Effector memory CD8-positive, alpha-beta T cell (primary cell): ENCODE results near the gene GFI1B.

Source experiments
- ATAC-seq: fragments of 150-1000 bp; cut with Tn5 transposase; replicated peaks from 2 replicates; pipeline ENCODE4 v1.10.0; 2021; ENCODE audit warnings: mild to moderate bottlenecking, moderate library complexity
- DNase-seq, 3 experiments: peaks; one replicate each; pipeline ENCODE4 v3.0.0; 2021
- H3K27ac Mint-ChIP-seq, 2 donors: one replicate each; pipeline ENCODE4 v1.8.0; 2022; ENCODE audit warnings: mild to moderate bottlenecking in 2 of 2, mixed read lengths in 2 of 2, moderate library complexity in 2 of 2
- H3K27me3 Mint-ChIP-seq, 2 donors: one replicate each; pipeline ENCODE4 v1.8.0; 2022; ENCODE audit warnings: mixed read lengths in 2 of 2
- H3K36me3 Mint-ChIP-seq: one replicate; pipeline ENCODE4 v1.8.0; 2022; ENCODE audit warnings: mild to moderate bottlenecking, moderate library complexity, mixed read lengths; ENCODE audit not compliant: insufficient read depth
- H3K4me1 Mint-ChIP-seq, 2 donors: one replicate each; pipeline ENCODE4 v1.8.0; 2022; ENCODE audit warnings: low read depth in 2 of 2, mixed read lengths in 2 of 2
- H3K4me3 Mint-ChIP-seq, 2 donors: one replicate each; pipeline ENCODE4 v1.8.0; 2022; ENCODE audit warnings: mild to moderate bottlenecking in 2 of 2, mixed read lengths in 2 of 2, moderate library complexity in 2 of 2
- H3K9me3 Mint-ChIP-seq, 2 donors: one replicate each; pipeline ENCODE4 v1.8.0; 2022; ENCODE audit warnings: mixed read lengths in 2 of 2

GFI1B gene

DNA sequence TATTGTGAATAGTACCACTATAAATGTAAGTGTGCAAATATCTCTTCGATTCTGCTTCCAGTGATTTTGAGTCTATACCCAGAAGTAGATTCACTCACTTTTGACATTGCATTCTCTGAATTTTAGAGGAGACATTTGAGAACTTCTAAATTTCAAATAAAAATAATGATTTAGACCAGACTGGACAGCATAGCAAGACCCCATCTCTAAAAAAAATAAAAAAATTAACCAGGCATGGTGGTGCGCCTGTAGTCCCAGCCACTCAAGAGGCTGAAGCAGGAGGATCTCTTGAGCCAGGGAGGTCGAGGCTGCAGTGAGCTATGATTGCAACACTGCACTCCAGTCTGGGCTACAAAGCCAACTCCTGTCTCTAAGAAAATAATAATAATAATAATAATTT lies 1.9 kb upstream of the GFI1B start:
- no peaks in the 10 kb centered on the region for H3K36me3 Mint-ChIP-seq
- H3K27ac Mint-ChIP-seq: no peak overlapping the region
- no peaks in the 10 kb centered on the region for H3K9me3 Mint-ChIP-seq
- peaks cover under 1 to 6% of the 10 kb centered on the region in 2 donors for H3K4me1 Mint-ChIP-seq
- no peak overlapping the region for H3K4me3 Mint-ChIP-seq
- H3K27me3 Mint-ChIP-seq: peaks cover 61 to 77% of the 10 kb centered on the region in 2 donors
- DNase-seq (no peak), ATAC-seq (no peak)

DNA sequence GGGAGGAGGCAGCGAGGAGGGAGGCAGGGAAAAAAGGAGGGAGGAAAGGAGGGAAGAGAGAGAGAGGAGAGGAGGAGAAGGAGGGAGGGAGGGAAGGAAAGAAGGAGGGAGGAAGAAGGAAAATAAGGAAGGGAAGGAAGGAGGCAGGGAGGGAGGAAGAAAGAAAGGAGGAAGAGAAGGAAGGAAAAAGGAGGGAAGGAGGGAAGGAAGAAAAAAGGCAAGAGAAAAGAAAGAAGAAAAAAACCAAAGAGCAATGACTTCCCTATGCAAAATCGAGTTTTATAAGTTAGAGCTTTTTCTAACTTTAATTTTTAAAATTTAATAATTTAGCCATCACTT lies 413 bp upstream of the GFI1B start:
- Mint-ChIP-seq H3K4me3 (no peak overlapping the region), H3K9me3 (no peaks in the 10 kb centered on the region), H3K27ac (no peak overlapping the region), H3K36me3 (no peaks in the 10 kb centered on the region), H3K27me3 (peaks cover 62 to 83% of the 10 kb centered on the region in 2 donors), H3K4me1 (peaks cover 0 to 6% of the 10 kb centered on the region in 2 donors)
- ATAC-seq (no peak), DNase-seq (no peak)

DNA sequence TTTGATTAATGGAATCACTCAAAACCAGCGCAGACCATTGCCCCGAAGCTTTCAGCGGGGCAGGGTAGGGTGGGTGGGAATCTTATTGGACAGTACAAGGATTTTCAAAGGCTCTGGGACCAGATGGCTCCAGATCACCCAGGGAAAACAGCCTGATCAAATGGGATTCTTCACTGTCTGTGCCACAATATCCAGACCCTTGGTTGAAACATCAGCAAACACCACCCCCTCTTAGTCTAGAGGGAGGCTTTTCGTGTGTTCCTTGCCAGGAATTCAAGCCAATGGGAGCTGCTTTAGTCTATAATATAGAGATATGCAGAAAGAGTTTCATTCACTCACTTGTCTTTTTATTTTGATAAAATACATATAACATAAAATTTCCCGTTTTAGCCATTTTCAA lies 1.7 kb downstream of the GFI1B start:
- DNase-seq (no peak), ATAC-seq (no peak)
- H3K27me3 Mint-ChIP-seq: peaks cover 51 to 81% of the 10 kb centered on the region in 2 donors
- peaks cover 0 to 4% of the 10 kb centered on the region in 2 donors for H3K4me1 Mint-ChIP-seq
- no peaks in the 10 kb centered on the region for H3K9me3 Mint-ChIP-seq
- no peak overlapping the region for H3K27ac Mint-ChIP-seq
- H3K36me3 Mint-ChIP-seq: no peaks in the 10 kb centered on the region
- no peak overlapping the region for H3K4me3 Mint-ChIP-seq

DNA sequence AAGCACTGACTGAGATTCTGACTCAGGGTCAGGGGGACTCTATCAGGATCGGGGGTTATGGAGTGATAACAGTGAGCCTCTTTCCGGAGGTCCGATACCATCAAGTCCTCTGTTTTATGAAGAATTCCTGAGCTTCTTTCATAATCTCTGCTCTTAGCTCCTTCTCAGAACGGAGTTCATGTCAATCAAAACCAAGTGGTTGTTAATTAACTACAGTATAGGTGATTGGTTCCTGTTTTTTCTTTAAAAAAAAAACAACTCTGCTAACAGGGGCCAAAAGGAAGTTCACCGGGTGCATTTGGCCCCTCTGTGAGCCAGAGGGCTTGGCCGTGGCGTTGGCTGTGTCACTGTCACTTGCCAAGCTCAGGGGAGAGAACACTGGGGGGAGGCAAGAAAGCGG lies 4.0 kb downstream of the GFI1B start:
- Mint-ChIP-seq H3K36me3 (no peaks in the 10 kb centered on the region), H3K27ac (no peak overlapping the region), H3K4me3 (no peak overlapping the region), H3K9me3 (no peaks in the 10 kb centered on the region), H3K27me3 (peaks cover 54 to 94% of the 10 kb centered on the region in 2 donors), H3K4me1 (peaks cover 0 to 4% of the 10 kb centered on the region in 2 donors)
- DNase-seq (no peak), ATAC-seq (no peak)

DNA sequence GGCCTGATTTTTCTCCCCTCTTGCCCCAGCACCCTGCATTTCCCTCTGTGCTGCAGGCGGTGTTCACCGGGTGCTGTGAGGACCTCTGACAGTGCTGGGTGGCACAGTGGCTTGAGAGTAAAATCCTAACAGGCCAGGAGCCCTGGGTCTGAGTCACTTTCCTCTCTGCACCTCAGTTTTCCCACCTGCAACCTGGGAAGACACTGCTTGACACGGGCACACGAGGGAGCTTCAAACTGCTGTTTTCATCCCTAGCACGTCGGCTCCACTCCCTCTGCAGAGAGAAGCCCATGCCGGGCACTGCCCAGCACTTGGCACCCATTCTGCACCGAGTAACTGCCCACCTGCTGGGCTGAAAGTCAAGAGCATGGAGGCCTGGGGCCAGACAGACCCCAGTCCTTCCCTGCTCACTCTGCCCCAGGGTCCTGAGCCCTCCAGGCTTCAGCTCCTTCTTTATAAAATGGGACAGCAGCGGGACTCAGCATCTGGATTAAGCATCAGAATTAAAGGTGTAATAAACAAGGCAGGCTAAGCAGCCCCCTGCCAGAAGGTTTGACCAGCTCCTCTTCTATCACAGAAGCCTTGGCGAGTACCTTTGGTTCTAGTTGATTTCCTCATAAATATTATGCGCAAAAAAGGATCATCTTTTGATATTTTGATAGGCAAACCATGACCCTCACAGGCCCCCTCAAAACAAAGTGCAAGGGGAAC lies 5.2 kb downstream of the GFI1B start:
- DNase-seq (no peak), ATAC-seq (no peak)
- no peak overlapping the region for H3K4me3 Mint-ChIP-seq
- no peaks in the 10 kb centered on the region for H3K36me3 Mint-ChIP-seq
- H3K9me3 Mint-ChIP-seq: no peaks in the 10 kb centered on the region
- H3K27ac Mint-ChIP-seq: no peak overlapping the region
- peaks cover 0 to 2% of the 10 kb centered on the region in 2 donors for H3K4me1 Mint-ChIP-seq
- H3K27me3 Mint-ChIP-seq: peaks cover 48 to 94% of the 10 kb centered on the region in 2 donors

DNA sequence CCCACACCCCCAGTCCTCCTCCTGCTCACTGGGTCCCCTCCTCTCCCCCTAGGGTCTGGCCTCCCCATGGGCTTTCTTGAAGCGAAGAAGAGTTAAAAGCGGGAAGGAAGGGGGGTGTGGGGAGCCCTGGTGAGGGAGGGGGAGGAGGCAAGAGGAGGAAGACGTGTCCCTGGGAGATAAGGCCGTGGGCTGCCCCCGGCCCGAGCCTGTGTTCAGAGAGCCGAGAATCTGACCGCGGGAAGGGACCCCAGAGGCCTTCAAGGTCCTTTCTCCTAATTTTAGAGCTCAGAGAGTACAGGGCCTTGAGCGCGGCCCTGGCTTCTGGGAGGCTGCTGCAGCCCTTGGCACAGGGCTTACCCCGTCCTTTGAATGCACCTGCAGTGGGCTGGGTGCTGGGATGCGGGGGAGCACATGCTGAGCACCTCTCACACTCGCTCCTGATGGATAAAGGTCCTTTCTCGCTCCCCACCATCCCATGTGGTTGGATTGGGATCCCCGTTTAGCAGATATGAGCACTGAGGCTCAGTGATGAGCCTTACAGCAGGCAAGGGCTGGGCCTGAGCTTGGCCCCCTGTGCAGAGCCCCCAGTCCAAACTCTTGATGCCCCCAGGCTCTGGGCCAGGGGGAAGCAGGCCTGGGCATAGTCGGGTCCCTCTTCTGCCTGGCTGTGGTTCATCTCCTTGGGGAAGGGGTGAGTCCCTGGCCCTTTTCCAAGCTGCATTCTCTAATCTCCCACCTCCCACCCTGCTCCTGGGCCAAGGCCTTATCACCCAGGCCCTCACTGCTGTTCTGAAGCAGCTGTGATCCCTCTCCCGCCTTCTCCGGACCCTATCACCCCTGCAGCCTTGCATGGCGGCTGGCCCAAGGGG lies 5.9 kb downstream of the GFI1B start:
- peaks cover 49 to 94% of the 10 kb centered on the region in 2 donors for H3K27me3 Mint-ChIP-seq
- no peak overlapping the region for H3K27ac Mint-ChIP-seq
- no peak overlapping the region for H3K4me3 Mint-ChIP-seq
- no peak for DNase-seq
- no peaks in the 10 kb centered on the region for H3K36me3 Mint-ChIP-seq
- H3K9me3 Mint-ChIP-seq: no peaks in the 10 kb centered on the region
- no peak for ATAC-seq
- no peaks in the 10 kb centered on the region for H3K4me1 Mint-ChIP-seq

DNA sequence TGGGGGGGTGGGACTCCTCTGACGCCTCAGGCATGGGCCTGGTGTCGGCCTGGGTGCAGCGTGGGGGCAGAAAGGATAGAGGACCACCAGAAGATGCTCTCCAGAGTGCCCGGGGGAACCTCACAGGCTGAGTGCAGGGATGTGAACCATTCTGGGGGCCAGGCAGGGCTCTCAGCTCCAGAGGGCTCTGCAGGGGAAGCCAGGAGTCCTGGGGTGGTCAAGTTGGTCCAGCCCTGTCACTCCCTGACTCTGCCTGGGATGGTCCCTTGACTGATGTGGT lies 6.5 kb downstream of the GFI1B start:
- no peak overlapping the region for H3K4me3 Mint-ChIP-seq
- H3K9me3 Mint-ChIP-seq: no peaks in the 10 kb centered on the region
- no peak for DNase-seq
- H3K36me3 Mint-ChIP-seq: no peaks in the 10 kb centered on the region
- H3K27ac Mint-ChIP-seq: no peak overlapping the region
- H3K27me3 Mint-ChIP-seq: peaks cover 48 to 91% of the 10 kb centered on the region in 2 donors
- ATAC-seq: no peak
- no peaks in the 10 kb centered on the region for H3K4me1 Mint-ChIP-seq

DNA sequence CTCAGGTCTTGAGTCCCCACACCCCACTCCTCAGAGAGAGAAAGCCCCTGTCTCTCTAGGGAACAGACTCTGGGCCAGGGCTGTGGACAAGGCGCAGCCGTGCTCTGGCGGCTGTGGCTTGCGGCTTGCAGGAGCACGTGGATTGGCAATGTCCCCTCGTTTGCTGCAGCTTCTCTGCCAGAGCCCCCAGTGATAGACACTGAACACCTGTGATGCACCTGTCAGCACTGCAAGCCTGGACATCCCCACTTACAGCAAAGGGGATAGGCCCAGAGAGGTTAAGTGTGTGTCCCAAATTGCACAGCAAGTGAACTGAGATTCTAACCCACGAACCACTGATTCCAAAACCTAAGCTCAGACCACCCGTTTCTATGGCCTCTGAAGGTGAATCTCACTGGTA lies 7.0 kb downstream of the GFI1B start:
- Mint-ChIP-seq H3K27ac (no peak overlapping the region), H3K36me3 (no peaks in the 10 kb centered on the region), H3K27me3 (peaks cover 49 to 86% of the 10 kb centered on the region in 2 donors), H3K4me1 (no peaks in the 10 kb centered on the region), H3K4me3 (no peak overlapping the region), H3K9me3 (no peaks in the 10 kb centered on the region)
- no peak for DNase-seq
- ATAC-seq: no peak

DNA sequence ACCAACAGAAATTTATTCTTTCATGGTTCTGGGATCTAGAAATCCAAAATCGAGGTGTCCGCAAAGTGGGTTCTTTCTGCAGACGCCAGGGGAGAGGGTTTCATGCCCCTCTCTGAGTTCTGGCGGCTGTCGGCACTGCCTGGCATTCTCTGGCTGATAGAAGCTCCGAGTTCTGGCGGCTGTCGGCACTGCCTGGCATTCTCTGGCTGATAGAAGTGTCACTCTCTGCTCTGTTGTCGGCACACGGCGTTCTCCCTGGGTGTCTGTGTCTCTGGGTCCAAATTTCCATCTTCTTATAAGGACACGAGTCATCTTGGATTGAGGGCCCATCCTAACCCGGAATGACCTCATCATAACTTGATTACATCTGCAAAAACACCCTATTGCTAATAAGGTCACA lies 7.6 kb downstream of the GFI1B start:
- DNase-seq (no peak), ATAC-seq (no peak)
- peaks cover 43 to 81% of the 10 kb centered on the region in 2 donors for H3K27me3 Mint-ChIP-seq
- H3K9me3 Mint-ChIP-seq: no peaks in the 10 kb centered on the region
- H3K4me3 Mint-ChIP-seq: no peak overlapping the region
- H3K36me3 Mint-ChIP-seq: no peaks in the 10 kb centered on the region
- H3K27ac Mint-ChIP-seq: no peak overlapping the region
- no peaks in the 10 kb centered on the region for H3K4me1 Mint-ChIP-seq

DNA sequence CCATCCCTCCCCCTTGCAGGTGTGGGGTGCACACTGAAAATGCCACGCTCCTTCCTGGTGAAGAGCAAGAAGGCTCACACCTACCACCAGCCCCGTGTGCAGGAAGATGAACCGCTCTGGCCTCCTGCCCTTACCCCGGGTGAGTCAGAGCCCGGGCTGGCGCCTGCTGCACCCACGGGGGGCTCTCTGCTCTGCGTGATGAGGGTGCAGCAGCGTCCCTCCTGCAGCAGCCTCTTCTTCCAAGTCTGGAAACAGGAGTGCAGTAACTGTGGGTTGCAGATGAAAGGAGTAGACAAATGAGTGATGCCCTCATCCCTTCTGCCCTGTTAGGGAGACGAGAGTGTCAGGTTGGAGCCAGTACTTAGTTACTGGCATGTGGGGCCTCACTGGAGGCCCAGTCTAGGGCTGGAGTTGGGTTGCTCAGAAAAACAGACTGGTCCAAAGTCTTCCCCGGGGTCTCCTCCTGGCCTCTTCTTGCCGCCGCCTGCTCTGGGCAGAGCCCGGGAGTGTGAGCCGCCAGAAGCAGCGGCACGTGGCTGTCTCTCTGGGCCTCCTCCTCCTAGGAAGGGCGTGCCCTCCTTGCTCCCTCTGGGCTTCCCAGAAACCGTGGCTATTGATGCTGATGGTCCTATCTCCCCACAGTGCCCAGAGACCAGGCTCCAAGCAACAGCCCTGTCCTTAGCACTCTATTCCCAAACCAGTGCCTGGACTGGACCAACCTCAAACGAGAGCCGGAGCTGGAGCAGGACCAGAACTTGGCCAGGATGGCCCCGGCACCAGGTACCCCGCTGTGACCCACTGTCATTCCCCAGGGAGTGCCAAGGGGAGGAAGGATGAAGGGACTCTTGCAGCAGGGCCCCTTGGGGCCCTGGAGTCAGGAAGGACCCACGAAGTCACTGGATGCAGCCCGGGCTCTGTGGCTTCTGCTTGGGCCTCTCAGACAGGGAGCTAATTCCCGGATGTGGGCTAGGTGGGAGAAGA lies 8.4 kb downstream of the GFI1B start:
- no peak for DNase-seq
- H3K9me3 Mint-ChIP-seq: no peaks in the 10 kb centered on the region
- H3K4me3 Mint-ChIP-seq: no peak overlapping the region
- H3K4me1 Mint-ChIP-seq: no peaks in the 10 kb centered on the region
- H3K27me3 Mint-ChIP-seq: peaks cover 38 to 81% of the 10 kb centered on the region in 2 donors
- H3K36me3 Mint-ChIP-seq: no peaks in the 10 kb centered on the region
- no peak overlapping the region for H3K27ac Mint-ChIP-seq
- no peak for ATAC-seq

DNA sequence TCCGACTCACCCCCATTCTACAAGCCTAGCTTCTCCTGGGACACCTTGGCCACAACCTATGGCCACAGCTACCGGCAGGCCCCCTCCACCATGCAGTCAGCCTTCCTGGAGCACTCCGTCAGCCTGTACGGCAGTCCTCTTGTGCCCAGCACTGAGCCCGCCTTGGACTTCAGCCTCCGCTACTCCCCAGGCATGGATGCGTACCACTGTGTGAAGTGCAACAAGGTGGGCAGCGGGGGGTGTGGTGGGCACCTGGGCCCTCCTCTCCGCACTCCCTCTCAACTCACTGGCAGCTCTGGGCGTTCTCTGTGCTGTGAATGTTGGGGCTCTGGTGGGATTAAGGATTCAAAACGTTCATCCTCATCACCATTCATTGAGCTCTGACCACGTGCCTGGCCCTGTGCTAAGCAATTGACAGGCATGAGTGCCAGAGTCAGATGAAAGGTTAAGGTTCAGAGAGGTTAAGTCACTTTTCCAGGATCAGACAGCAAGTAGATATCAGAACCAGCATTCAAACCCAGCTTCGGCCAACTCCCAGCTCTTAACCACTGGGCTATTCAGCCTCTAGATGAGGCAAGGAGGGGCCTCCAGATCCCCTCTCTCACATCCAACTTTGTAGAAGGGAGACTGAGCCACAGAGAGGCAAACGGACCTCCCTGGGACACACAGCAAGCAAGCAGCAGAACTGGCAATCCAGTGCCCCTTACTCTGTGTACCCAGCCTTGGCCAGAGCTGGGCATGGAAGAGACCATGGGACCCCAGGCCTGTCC lies 9.9 kb downstream of the GFI1B start:
- Mint-ChIP-seq H3K27me3 (peaks cover 51 to 81% of the 10 kb centered on the region in 2 donors), H3K9me3 (no peaks in the 10 kb centered on the region), H3K4me1 (no peaks in the 10 kb centered on the region), H3K36me3 (no peaks in the 10 kb centered on the region), H3K4me3 (no peak overlapping the region), H3K27ac (no peak overlapping the region)
- ATAC-seq: no peak
- no peak for DNase-seq

DNA sequence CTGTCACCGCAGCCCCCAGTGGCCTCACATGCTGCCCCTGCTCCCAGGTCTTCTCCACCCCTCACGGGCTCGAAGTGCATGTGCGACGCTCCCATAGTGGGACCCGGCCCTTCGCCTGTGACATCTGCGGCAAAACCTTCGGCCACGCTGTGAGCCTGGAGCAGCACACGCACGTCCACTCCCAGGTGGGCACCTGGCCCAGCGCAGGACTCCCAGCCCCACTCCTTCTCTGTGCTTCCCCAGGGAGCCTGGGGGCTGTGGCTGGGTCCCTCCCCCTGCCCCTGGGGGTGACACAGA lies 10.5 kb downstream of the GFI1B start:
- Mint-ChIP-seq H3K36me3 (no peaks in the 10 kb centered on the region), H3K9me3 (no peaks in the 10 kb centered on the region), H3K27ac (no peak overlapping the region), H3K4me1 (no peaks in the 10 kb centered on the region), H3K27me3 (peaks cover 55 to 81% of the 10 kb centered on the region in 2 donors), H3K4me3 (no peak overlapping the region)
- DNase-seq: no peak
- ATAC-seq: no peak

DNA sequence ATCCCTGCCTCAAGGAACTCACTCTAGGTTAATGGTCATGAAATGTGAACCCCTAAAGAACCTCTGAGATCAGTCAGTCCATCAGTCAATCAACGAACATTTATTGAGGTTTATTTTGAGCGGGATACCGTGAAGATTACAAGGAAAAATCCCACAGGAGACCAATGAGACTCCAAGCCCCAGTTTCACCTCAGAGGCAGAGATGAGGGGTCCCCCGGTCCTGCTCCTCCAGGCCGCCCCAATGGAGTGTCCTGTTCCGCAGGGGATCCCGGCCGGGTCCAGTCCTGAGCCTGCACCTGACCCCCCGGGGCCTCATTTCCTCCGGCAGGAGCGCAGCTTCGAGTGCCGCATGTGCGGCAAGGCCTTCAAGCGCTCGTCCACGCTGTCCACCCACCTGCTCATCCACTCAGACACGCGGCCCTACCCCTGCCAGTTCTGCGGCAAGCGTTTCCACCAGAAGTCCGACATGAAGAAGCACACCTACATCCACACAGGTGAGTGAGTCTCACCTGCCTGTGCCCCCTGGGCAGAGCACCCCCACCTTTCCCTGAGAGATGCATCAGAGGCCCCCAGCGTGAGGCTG lies 11.0 kb downstream of the GFI1B start:
- Mint-ChIP-seq H3K27ac (no peak overlapping the region), H3K36me3 (no peaks in the 10 kb centered on the region), H3K4me3 (no peak overlapping the region), H3K9me3 (no peaks in the 10 kb centered on the region), H3K27me3 (peaks cover 60 to 82% of the 10 kb centered on the region in 2 donors), H3K4me1 (peaks cover 0 to 4% of the 10 kb centered on the region in 2 donors)
- DNase-seq (no peak), ATAC-seq (no peak)
